Measurements from ENCODE around the gene TTLL11. TPM values are rescaled to one million over a fixed set of nuclear protein-coding genes. Genes with fewer than 3 reads are reported as not detected.
A peak's percentile ranks its signal among the peaks of the same experiment; 100 is the strongest.

Gene TTLL11
- polyA plus RNA-seq, 1 of the 3 experiments (the other 2 are of a cell fraction), result 6.8 TPM

- TF ChIP-seq NFIC (IDR thresholded peaks at IDR 0.05; ENCODE audit: borderline replicate concordance), result no peak
These were observed 206.2 kb downstream of the TTLL11 start (continued) for GRCh38 chr9:121886759-121887485.

- CTCF ChIA-PET, result interaction anchor here (1.0 to 1.4 kb wide), 2 partner anchors 17 to 198 kb away, joined by 3 to 4 read pairs; no protein-coding TSS in a partner anchor
- DNase-seq, result no peak
These were observed 207.7 kb downstream of the TTLL11 start for GRCh38 chr9:121885345-121885901.

GRCh38 chr9:121884057-121884541 is 209.0 kb downstream of the TTLL11 start:
- peaks cover 29 to 43% of the 10 kb centered on the region in 2 experiments; a peak in 3 of 4 replicates for H3K4me1 ChIP-seq (ENCODE audit: control insufficient read depth in 1 of 2, insufficient read depth in 2 of 2, low read depth in 1 of 2, low read length in 1 of 2)
- POLR2A ChIA-PET, result no interaction called here
- TF ChIP-seq RXRA (IDR thresholded peaks at IDR 0.05; ENCODE audit: borderline replicate concordance, low read depth) (no peak), POLR2AphosphoS5 (IDR thresholded peaks at IDR 0.05; ENCODE audit: low read depth, low read length) (0 out of 2 replicates have a peak, but pooled peaks have one; percentile 0)

More at GRCh38 chr9:121885345-121885901, 207.7 kb downstream of the TTLL11 start:
- Histone ChIP-seq H3K4me3 (ENCODE audit: low read depth in 2 of 2, low read length in 1 of 2) (no peak overlapping the region), H3F3A (replicated peaks; ENCODE audit: insufficient read depth) (peaks cover 43% of the 10 kb centered on the region), H3K9me2 (no peaks in the 10 kb centered on the region), H3K27me3 (ENCODE audit: insufficient read depth) (no peaks in the 10 kb centered on the region), H3K4me1 (ENCODE audit: control insufficient read depth in 1 of 2, insufficient read depth in 2 of 2, low read depth in 1 of 2, low read length in 1 of 2) (peaks cover 29 to 51% of the 10 kb centered on the region in 2 experiments; a peak in 3 of 4 replicates), H3K27ac (ENCODE audit: low read depth in 2 of 2, low read length in 1 of 2) (peak overlapping the region in 1 of 2 experiments; percentile 100; a peak in 1 of 4 replicates), H2AFZ (ENCODE audit: low read depth) (no peak overlapping the region), H3K36me3 (replicated peaks in 1 of 2; ENCODE audit: control insufficient read depth in 1 of 2, insufficient read depth in 2 of 2, low read length in 1 of 2) (no peaks in the 10 kb centered on the region), H3K9ac (no peak overlapping the region), H4K20me1 (ENCODE audit: insufficient read depth) (no peaks in the 10 kb centered on the region), H3K4me2 (no peak overlapping the region), H3K79me2 (ENCODE audit: insufficient read depth) (peaks cover 10% of the 10 kb centered on the region; the same call in 1 of the 2 replicates), H3K9me3 (no peaks in the 10 kb centered on the region)
- WGBS (ENCODE audit: low lambda C conversion rate), result 74% methylated on average over 6 of the region's 6 CpGs
- peak; percentile 73; the same call in 1 of the 2 replicates for TF ChIP-seq TCF12 (IDR thresholded peaks at IDR 0.05)
- TF ChIP-seq ZBTB33 (IDR thresholded peaks at IDR 0.05; ENCODE audit: borderline replicate concordance, low read depth), result no peak
- POLR2A ChIA-PET, result no interaction called here

More at GRCh38 chr9:121884057-121884541, 209.0 kb downstream of the TTLL11 start:
- peak; percentile 70 for DNase-seq
- Histone ChIP-seq H3K9me2 (no peaks in the 10 kb centered on the region), H4K20me1 (ENCODE audit: insufficient read depth) (no peaks in the 10 kb centered on the region), H3K4me2 (peak overlapping the region; percentile 64), H3K36me3 (replicated peaks in 1 of 2; ENCODE audit: control insufficient read depth in 1 of 2, insufficient read depth in 2 of 2, low read length in 1 of 2) (no peaks in the 10 kb centered on the region), H3K4me3 (ENCODE audit: low read depth in 2 of 2, low read length in 1 of 2) (no peak overlapping the region; a peak in 2 of 4 replicates), H3F3A (replicated peaks; ENCODE audit: insufficient read depth) (peaks cover 40% of the 10 kb centered on the region), H3K79me2 (ENCODE audit: insufficient read depth) (peaks cover 10% of the 10 kb centered on the region; the same call in 1 of the 2 replicates), H3K9me3 (no peaks in the 10 kb centered on the region), H3K27me3 (ENCODE audit: insufficient read depth) (no peaks in the 10 kb centered on the region), H2AFZ (ENCODE audit: low read depth) (no peak overlapping the region), H3K27ac (ENCODE audit: low read depth in 2 of 2, low read length in 1 of 2) (peak overlapping the region; percentile 66 to 100; a peak in 3 of 4 replicates), H3K9ac (peak overlapping the region; percentile 45; the same call in 1 of the 2 replicates)
- 32% methylated on average over 12 of the region's 12 CpGs for WGBS (ENCODE audit: low lambda C conversion rate)
- CTCF ChIA-PET, result interaction anchor here (1.4 to 1.5 kb wide), 2 partner anchors 197 to 250 kb away, joined by 4 to 5 read pairs; no protein-coding TSS in a partner anchor

Measured in SK-N-SH (cell line).